B cell (primary cell): ENCODE measurements around the gene CCDC63. TPM values are rescaled to one million over a fixed set of nuclear protein-coding genes. Genes with fewer than 3 reads are reported as not detected.

Source experiments
- ATAC-seq: fragments of 200-7000 bp; cut with Tn5 transposase; one replicate; pipeline ENCODE4 v1.10.0; 2021; ENCODE audit warnings: low read depth, mild to moderate bottlenecking, moderate number of reproducible peaks, moderate library complexity
- CTCF ChIA-PET: fragments of 350-600 bp; sonication (Branson Sonifier 250); formaldehyde crosslinking; loops from one replicate; lab custom pipeline; 2021; ENCODE audit warnings: antibody characterized with exemption, inconsistent platforms; lab: Charles Lee
- POLR2A ChIA-PET: fragments of 350-600 bp; sonication (Branson Sonifier 250); formaldehyde crosslinking; loops from one replicate; lab custom pipeline; 2021; ENCODE audit warnings: antibody characterized with exemption; lab: Charles Lee
- DNase-seq: peaks from one replicate; pipeline ENCODE4 v3.0.0; 2013
- H2AFZ ChIP-seq: 2 replicates; pipeline ENCODE4 v1.6.1; 2012; ENCODE audit warnings: mild to moderate bottlenecking, low read depth, low read length; ENCODE audit not compliant: insufficient read depth, poor library complexity, severe bottlenecking
- H3K27ac ChIP-seq, 2 donors: 1 replicate in 1 of 2; 2 replicates in 1 of 2; pipeline ENCODE4 v1.5.1; 2012 to 2013; ENCODE audit warnings: low read length in 2 of 2, mild to moderate bottlenecking in 2 of 2, moderate library complexity in 1 of 2
- H3K27me3 ChIP-seq, 4 experiments: fragments of 200-600 bp in 1 of 4; sonication (generic) in 1 of 4; replicated peaks in 1 of 4; 1 replicate in 2 of 4; 2 replicates in 2 of 4; pipeline versions ENCODE4 v1.6.1 to v1.7.0; 2013 to 2016; ENCODE audit warnings: low read length in 3 of 4, mild to moderate bottlenecking in 2 of 4, mixed read lengths in 1 of 4, moderate library complexity in 1 of 4; ENCODE audit not compliant: insufficient read depth in 4 of 4, control insufficient read depth in 3 of 4; ENCODE audit errors: control extremely low read depth in 1 of 4
- H3K36me3 ChIP-seq, 2 experiments: replicated peaks in 1 of 2; 1 replicate in 1 of 2; 2 replicates in 1 of 2; pipeline versions ENCODE4 v1.6.1 to v1.7.1; 2013; ENCODE audit warnings: low read length in 1 of 2; ENCODE audit not compliant: insufficient read depth in 2 of 2, control insufficient read depth in 1 of 2; ENCODE audit errors: control extremely low read depth in 1 of 2, extremely low read depth in 1 of 2
- H3K4me1 ChIP-seq, 2 donors: fragments of 200-600 bp in 1 of 2; sonication (generic) in 1 of 2; 1 replicate in 1 of 2; 2 replicates in 1 of 2; pipeline versions ENCODE4 v1.5.1 to v1.6.1; 2013 to 2017; ENCODE audit warnings: low read length in 2 of 2; ENCODE audit not compliant: control insufficient read depth in 2 of 2, insufficient read depth in 2 of 2
- H3K4me2 ChIP-seq: replicated peaks from 2 replicates; pipeline ENCODE3; 2012; ENCODE audit warnings: mild to moderate bottlenecking, low read depth, low read length; ENCODE audit not compliant: poor library complexity, severe bottlenecking
- H3K4me3 ChIP-seq, 5 experiments: fragments of 200-600 bp in 1 of 5; sonication (generic) in 1 of 5; 1 replicate in 3 of 5; 2 replicates in 2 of 5; pipeline versions ENCODE4 v1.5.1 to v1.7.0; 2011 to 2016; ENCODE audit warnings: low read length in 4 of 5, mild to moderate bottlenecking in 4 of 5, low read depth in 2 of 5, control low read depth in 1 of 5, moderate library complexity in 1 of 5; ENCODE audit not compliant: insufficient read depth in 1 of 5; ENCODE audit errors: control extremely low read depth in 1 of 5, extremely low read depth in 1 of 5
- H3K79me2 ChIP-seq: fragments of 200-600 bp; sonication (generic); one replicate; pipeline ENCODE4 v1.6.0; 2016; ENCODE audit warnings: low read length; ENCODE audit not compliant: control insufficient read depth, insufficient read depth
- H3K9ac ChIP-seq: fragments of 200-600 bp; sonication (generic); 2 replicates; pipeline ENCODE4 v1.6.1; 2017; ENCODE audit warnings: mild to moderate bottlenecking, low read length, moderate library complexity
- H3K9me3 ChIP-seq, 3 donors: one replicate each; pipeline versions ENCODE4 v1.6.1 to v1.7.1; 2013; ENCODE audit warnings: low read length in 2 of 3; ENCODE audit not compliant: control insufficient read depth in 2 of 3, insufficient read depth in 1 of 3; ENCODE audit errors: control extremely low read depth in 1 of 3
- H4K20me1 ChIP-seq: 2 replicates; pipeline ENCODE4 v1.6.0; 2012; ENCODE audit warnings: mild to moderate bottlenecking, low read length; ENCODE audit not compliant: insufficient read depth, control insufficient read depth, poor library complexity, severe bottlenecking
- H3K27ac Mint-ChIP-seq: one replicate; pipeline ENCODE4 v1.8.0; 2021; ENCODE audit warnings: mixed read lengths
- H3K27me3 Mint-ChIP-seq: one replicate; pipeline ENCODE4 v1.8.0; 2021; ENCODE audit warnings: mixed read lengths
- H3K4me1 Mint-ChIP-seq: one replicate; pipeline ENCODE4 v1.8.0; 2021; ENCODE audit warnings: mixed read lengths
- H3K4me3 Mint-ChIP-seq: one replicate; pipeline ENCODE4 v1.8.0; 2021; ENCODE audit warnings: mixed read lengths
- H3K9me3 Mint-ChIP-seq: one replicate; pipeline ENCODE4 v1.8.0; 2022; ENCODE audit warnings: mixed read lengths; ENCODE audit not compliant: insufficient read depth
- CTCF ChIP-seq: fragments of 200-600 bp; IDR thresholded peaks from one replicate; pipeline ENCODE4 v1.8.0; 2022; ENCODE audit warnings: antibody characterized with exemption, mild to moderate bottlenecking
- EZH2 ChIP-seq: IDR thresholded peaks from 2 replicates; pipeline ENCODE4 v1.6.1; 2012; ENCODE audit warnings: borderline replicate concordance, low read depth, mild to moderate bottlenecking, moderate library complexity, low read length; ENCODE audit not compliant: insufficient read depth, poor library complexity, severe bottlenecking
- WGBS: methylation state at CpG from one replicate; pipeline ENCODE4 v1.1.5; 2013; ENCODE audit warnings: missing lambda C conversion rate; ENCODE audit not compliant: insufficient coverage; 5-methylcytosine and 5-hydroxymethylcytosine counted together
- intact Hi-C: fragments of 100-400 bp; cut with micrococcal nuclease; formaldehyde crosslinking; loops from one replicate; pipeline ENCODE4 v1.10.0; 2022
- polyA plus RNA-seq: library from polyadenylated mRNA; depleted of rRNA; stranded (reverse); fragments of >200 nt; gene quantifications from 2 replicates; pipeline ENCODE4 v1.2.3, GENCODE V29; 2012
- total RNA-seq, 2 donors: library from RNA; stranded (reverse); fragments of 120-200 nt in 1 of 2; gene quantifications; 1 replicate in 1 of 2; 2 replicates in 1 of 2; pipeline versions ENCODE4 v1.2.3 to v1.2.4, GENCODE V29; 2013 to 2022

CCDC63 gene
- total and polyA plus RNA-seq, 2 donors (not counting 1 experiment from before 2014, with no cell fraction given) = not detected

- Histone ChIP-seq H4K20me1 (no peaks in the 10 kb centered on the region), H3K79me2 (no peaks in the 10 kb centered on the region), H3K27me3 (peaks cover 0 to 6% (median 0%) of the 10 kb centered on the region in 4 experiments), H3K4me3 (no peak overlapping the region), H3K36me3 (no peaks in the 10 kb centered on the region), H2AFZ (no peak overlapping the region), H3K4me2 (no peak overlapping the region), H3K4me1 (peaks cover 0 to 5% of the 10 kb centered on the region in 2 donors), H3K9ac (no peak overlapping the region), H3K9me3 (peaks cover 0 to 15% (median 6%) of the 10 kb centered on the region in 3 donors), H3K27ac (no peak overlapping the region)
- WGBS = 98% methylated on average over 4 of the region's 7 CpGs
- ChIA-PET CTCF (no interaction called here), POLR2A (no interaction called here)
- H3K4me1 Mint-ChIP-seq = peaks cover 2% of the 10 kb centered on the region
- no peak for TF ChIP-seq EZH2
- no peak for TF ChIP-seq CTCF
- H3K27me3 Mint-ChIP-seq = peaks cover 6% of the 10 kb centered on the region
- H3K27ac Mint-ChIP-seq = no peak overlapping the region
- ATAC-seq (no peak), DNase-seq (no peak)
- intact Hi-C loops = no loop called here
- peaks cover 4% of the 10 kb centered on the region for H3K9me3 Mint-ChIP-seq
- H3K4me3 Mint-ChIP-seq = no peak overlapping the region
These were observed 39.1 kb upstream of the CCDC63 start for GRCh38 chr12:110807640-110808039.

GRCh38 chr12:110809149-110809548, 37.6 kb upstream of the CCDC63 start:
- H3K4me2 ChIP-seq = no peak overlapping the region
- H3K27ac ChIP-seq = no peak overlapping the region
- no peak overlapping the region for H3K9ac ChIP-seq
- H3K9me3 Mint-ChIP-seq = peaks cover 4% of the 10 kb centered on the region
- H3K79me2 ChIP-seq = no peaks in the 10 kb centered on the region
- no peak overlapping the region for H3K27ac Mint-ChIP-seq
- WGBS = no CpG with 5 or more reads among the region's 1 CpG
- H3K4me1 Mint-ChIP-seq = peaks cover 2% of the 10 kb centered on the region
- H3K9me3 ChIP-seq = peaks cover 0 to 11% (median 6%) of the 10 kb centered on the region in 3 donors
- peaks cover 0 to 6% (median 1%) of the 10 kb centered on the region in 4 experiments for H3K27me3 ChIP-seq
- no peaks in the 10 kb centered on the region for H3K36me3 ChIP-seq
- peaks cover 15% of the 10 kb centered on the region for H3K27me3 Mint-ChIP-seq
- H2AFZ ChIP-seq = no peak overlapping the region
- ATAC-seq (no peak), DNase-seq (no peak)
- CTCF ChIA-PET = interaction anchor here (0.7 kb wide), 1 partner anchor 18 kb away, joined by 3 read pairs; no protein-coding TSS in a partner anchor
- H3K4me3 Mint-ChIP-seq = no peak overlapping the region
- H3K4me1 ChIP-seq = peaks cover 0 to 5% of the 10 kb centered on the region in 2 donors
- no peaks in the 10 kb centered on the region for H4K20me1 ChIP-seq
- intact Hi-C loops = no loop called here
- POLR2A ChIA-PET = no interaction called here
- no peak overlapping the region for H3K4me3 ChIP-seq
- no peak for TF ChIP-seq CTCF
- no peak for TF ChIP-seq EZH2
